GM12878 (cell line): ENCODE results near the gene VTN. TPM values are rescaled to one million over a fixed set of nuclear protein-coding genes. Genes with fewer than 3 reads are reported as not detected.

Source experiments
- ATAC-seq: fragments of 200-7000 bp; cut with Tn5 transposase; 3 replicates; pipeline ENCODE4 v1.9.1; 2020; ENCODE audit warnings: mild to moderate bottlenecking, moderate library complexity
- BruUV-seq: library from RNA; stranded (reverse); fragments of 400-500 nt; replicated peaks from 2 replicates; lab custom pipeline; 2021; lab: Mats Ljungman, UMichigan
- CTCF ChIA-PET: fragments of 300-600 bp; sonication (Branson Sonifier 250); formaldehyde crosslinking; extraction: SDS; loops from one replicate; lab custom pipeline; 2021; ENCODE audit warnings: inconsistent platforms; lab: Yijun Ruan, JAX
- POLR2A ChIA-PET: fragments of 350-600 bp; formaldehyde crosslinking; extraction: SDS; loops from one replicate; lab custom pipeline; 2021; ENCODE audit warnings: inconsistent platforms; lab: Charles Lee
- RAD21 ChIA-PET: fragments of 300-600 bp; sonication (Branson Sonifier 250); formaldehyde crosslinking; loops from one replicate; lab custom pipeline; 2023; ENCODE audit warnings: antibody characterized with exemption; ENCODE audit not compliant: unreplicated experiment; lab: Charles Lee
- SMC1A ChIA-PET: fragments of 300-600 bp; sonication (Branson Sonifier 250); formaldehyde crosslinking; loops from one replicate; lab custom pipeline; 2023; ENCODE audit not compliant: unreplicated experiment, uncharacterized antibody; lab: Charles Lee
- DNase-seq: peaks from one replicate; pipeline ENCODE4 v3.0.0-alpha.2; 2011; ENCODE audit warnings: low read depth, low spot score
- FAIRE-seq: peaks from 3 replicates; lab custom pipeline; 2011; peaks lifted over from hg19 to GRCh38; lab: Jason Lieb, UNC
- H2AFZ ChIP-seq: 2 replicates; pipeline ENCODE4 v1.6.0; 2011; ENCODE audit warnings: low read depth, low read length, control low read depth; ENCODE audit not compliant: control insufficient read depth
- H3K27ac ChIP-seq: 2 replicates; pipeline ENCODE4 v1.5.1; 2011; ENCODE audit warnings: control low read depth; ENCODE audit not compliant: control insufficient read depth, insufficient read depth
- H3K27me3 ChIP-seq, 2 experiments: replicated peaks in 1 of 2; 2 replicates each; pipeline versions ENCODE4 v1.6.0 to v1.6.1; 2011; ENCODE audit warnings: low read length in 1 of 2; ENCODE audit not compliant: control insufficient read depth in 2 of 2, insufficient read depth in 2 of 2
- H3K36me3 ChIP-seq, 2 experiments: 2 replicates each; pipeline ENCODE4 v1.5.1; 2011; ENCODE audit warnings: low read length in 1 of 2; ENCODE audit not compliant: control insufficient read depth in 2 of 2, insufficient read depth in 2 of 2
- H3K4me1 ChIP-seq: 2 replicates; pipeline ENCODE4 v1.6.1; 2011; ENCODE audit warnings: mild to moderate bottlenecking, low read length, moderate library complexity, mixed read lengths; ENCODE audit not compliant: control insufficient read depth, insufficient read depth
- H3K4me2 ChIP-seq: 2 replicates; pipeline ENCODE4 v1.6.0; 2011; ENCODE audit warnings: control low read depth; ENCODE audit not compliant: control insufficient read depth, insufficient read depth
- H3K4me3 ChIP-seq: fragments of 200-600 bp; sonication (generic); 2 replicates; pipeline ENCODE4 v1.5.1; 2016
- H3K79me2 ChIP-seq: 2 replicates; pipeline ENCODE4 v1.6.0; 2011; ENCODE audit warnings: low read length; ENCODE audit not compliant: control insufficient read depth, insufficient read depth
- H3K9ac ChIP-seq: 2 replicates; pipeline ENCODE4 v1.8.0; 2011; ENCODE audit warnings: low read length, control low read depth, mixed read lengths; ENCODE audit not compliant: control insufficient read depth, insufficient read depth
- H3K9me3 ChIP-seq: replicated peaks from 3 replicates; pipeline ENCODE4 v1.5.1; 2011; ENCODE audit warnings: mild to moderate bottlenecking, low read length; ENCODE audit not compliant: control insufficient read depth, insufficient read depth
- H4K20me1 ChIP-seq: 2 replicates; pipeline ENCODE4 v1.6.0; 2011; ENCODE audit not compliant: control insufficient read depth, insufficient read depth
- BACH1 ChIP-seq: fragments of 450-650 bp; IDR thresholded peaks from 2 replicates; pipeline ENCODE4 v1.6.1; 2017; ENCODE audit warnings: mild to moderate bottlenecking, borderline replicate concordance
- EED ChIP-seq: sonication (generic); IDR thresholded peaks from 2 replicates; pipeline ENCODE4 v1.6.1; 2016; ENCODE audit warnings: antibody characterized with exemption, low read depth
- RBBP5 ChIP-seq: fragments of 200-600 bp; sonication (generic); conservative IDR thresholded peaks from 2 replicates; pipeline ENCODE4 v1.6.1; 2016
- WGBS: methylation state at CpG from one replicate; pipeline ENCODE4 v1.1.6; 2016; ENCODE audit warnings: low lambda C conversion rate; ENCODE audit not compliant: insufficient replicate concordance, insufficient coverage; ENCODE audit errors: missing lambda C conversion rate; 5-methylcytosine and 5-hydroxymethylcytosine counted together
- in situ Hi-C: fragments of 300-500 bp; cut with MboI; formaldehyde crosslinking; loops from 9 replicates; pipeline ENCODE4 v1.14.3; 2018; ENCODE audit warnings: mixed read lengths
- intact Hi-C: fragments of 100-400 bp; cut with micrococcal nuclease; formaldehyde crosslinking; loops from one replicate; pipeline ENCODE4 v1.14.2; 2022; ENCODE audit not compliant: unreplicated experiment
- polyA plus RNA-seq, 11 experiments: library from polyadenylated mRNA; depleted of rRNA in 4 of 11; unstranded in 6 of 11; stranded (reverse) in 5 of 11; fragments of >200 nt; fragmentation: Nextera tagmentation in 4 of 11; fragmentation: Illumina TruSeq in 1 of 11; extraction: Ambion mirVana in 4 of 11; extraction: Trizol in 1 of 11; gene quantifications; 1 replicate in 1 of 11; 2 replicates in 10 of 11; pipeline versions ENCODE4 v1.2.1 to v1.2.3, GENCODE V29; 2011 to 2016; ENCODE audit warnings: inconsistent platforms in 2 of 11, missing spikeins in 2 of 11, low read depth in 1 of 11
- total RNA-seq, 4 experiments: library from RNA; depleted of rRNA in 3 of 4; stranded (reverse); fragments of >200 nt in 3 of 4; fragmentation: Illumina TruSeq in 1 of 4; extraction: Trizol in 1 of 4; gene quantifications; 2 replicates each; pipeline versions ENCODE4 v1.2.1 to v1.2.3, GENCODE V29; 2013 to 2021
- TF ChIP-seq, protein P1 (sequence below): IDR thresholded peaks from 2 replicates; pipeline ENCODE4 v1.6.1; 2012; ENCODE audit warnings: mild to moderate bottlenecking, low read depth, low read length
- TF ChIP-seq, protein P2 (sequence below): IDR thresholded peaks from 2 replicates; pipeline ENCODE4 v1.6.1; 2012; ENCODE audit warnings: improper control_type of control experiment, low read depth, low read length; ENCODE audit not compliant: insufficient replicate concordance

The VTN gene
- total and polyA plus RNA-seq, 10 of the 15 experiments (the other 5 are each of a cell fraction or from before 2014, with no cell fraction given): 0.04 to 1.3 (median 0.13) TPM; not detected in 5

DNA sequence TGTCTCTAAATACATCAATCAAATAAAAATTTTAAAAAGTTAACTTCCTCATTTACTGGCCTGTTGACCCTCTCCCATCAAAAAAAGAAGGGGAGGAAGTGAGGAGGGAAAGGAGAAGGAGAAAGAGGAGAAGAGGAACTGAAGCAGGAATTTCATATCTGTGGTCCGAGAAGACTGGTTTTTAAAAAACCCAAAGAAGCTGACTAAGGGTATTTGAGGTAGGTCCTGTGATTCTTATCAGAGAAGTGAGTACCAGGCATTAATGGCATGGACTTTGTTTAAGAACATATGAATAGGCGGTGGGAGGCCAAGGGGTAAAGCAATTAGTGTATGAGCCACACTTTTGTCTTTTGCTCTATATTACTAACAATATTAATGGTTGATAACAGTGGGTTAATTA lies 33.9 kb upstream of the VTN start:
- Histone ChIP-seq H3K4me2 (no peak overlapping the region), H3K27me3 (no peaks in the 10 kb centered on the region), H3K4me3 (no peak overlapping the region), H3K36me3 (peaks cover 0 to 1% of the 10 kb centered on the region in 2 experiments; a peak in 1 of 4 replicates), H4K20me1 (no peaks in the 10 kb centered on the region), H3K79me2 (no peaks in the 10 kb centered on the region), H3K27ac (no peak overlapping the region), H3K9me3 (no peaks in the 10 kb centered on the region), H3K4me1 (peaks cover 3% of the 10 kb centered on the region), H3K9ac (no peak overlapping the region), H2AFZ (no peak overlapping the region)
- POLR2A ChIA-PET: interaction anchor here (1.1 kb wide), 1 partner anchor 22 kb away, joined by 3 read pairs; no protein-coding TSS in a partner anchor
- in situ Hi-C loops (no loop called here), intact Hi-C loops (no loop called here)
- ATAC-seq (no peak), DNase-seq (no peak), FAIRE-seq (no peak)
- CTCF ChIA-PET: interaction anchor here (4.0 kb wide), 1 partner anchor 12 kb away, joined by 19 read pairs; no protein-coding TSS in a partner anchor
- RAD21 ChIA-PET: no interaction called here
- SMC1A ChIA-PET: interaction anchor here (1.2 kb wide), 1 partner anchor 13 kb away, joined by 3 read pairs; no protein-coding TSS in a partner anchor
- no peak for TF ChIP-seq BACH1
- no peak for TF ChIP-seq RBBP5
- TF ChIP-seq, protein P1, sequence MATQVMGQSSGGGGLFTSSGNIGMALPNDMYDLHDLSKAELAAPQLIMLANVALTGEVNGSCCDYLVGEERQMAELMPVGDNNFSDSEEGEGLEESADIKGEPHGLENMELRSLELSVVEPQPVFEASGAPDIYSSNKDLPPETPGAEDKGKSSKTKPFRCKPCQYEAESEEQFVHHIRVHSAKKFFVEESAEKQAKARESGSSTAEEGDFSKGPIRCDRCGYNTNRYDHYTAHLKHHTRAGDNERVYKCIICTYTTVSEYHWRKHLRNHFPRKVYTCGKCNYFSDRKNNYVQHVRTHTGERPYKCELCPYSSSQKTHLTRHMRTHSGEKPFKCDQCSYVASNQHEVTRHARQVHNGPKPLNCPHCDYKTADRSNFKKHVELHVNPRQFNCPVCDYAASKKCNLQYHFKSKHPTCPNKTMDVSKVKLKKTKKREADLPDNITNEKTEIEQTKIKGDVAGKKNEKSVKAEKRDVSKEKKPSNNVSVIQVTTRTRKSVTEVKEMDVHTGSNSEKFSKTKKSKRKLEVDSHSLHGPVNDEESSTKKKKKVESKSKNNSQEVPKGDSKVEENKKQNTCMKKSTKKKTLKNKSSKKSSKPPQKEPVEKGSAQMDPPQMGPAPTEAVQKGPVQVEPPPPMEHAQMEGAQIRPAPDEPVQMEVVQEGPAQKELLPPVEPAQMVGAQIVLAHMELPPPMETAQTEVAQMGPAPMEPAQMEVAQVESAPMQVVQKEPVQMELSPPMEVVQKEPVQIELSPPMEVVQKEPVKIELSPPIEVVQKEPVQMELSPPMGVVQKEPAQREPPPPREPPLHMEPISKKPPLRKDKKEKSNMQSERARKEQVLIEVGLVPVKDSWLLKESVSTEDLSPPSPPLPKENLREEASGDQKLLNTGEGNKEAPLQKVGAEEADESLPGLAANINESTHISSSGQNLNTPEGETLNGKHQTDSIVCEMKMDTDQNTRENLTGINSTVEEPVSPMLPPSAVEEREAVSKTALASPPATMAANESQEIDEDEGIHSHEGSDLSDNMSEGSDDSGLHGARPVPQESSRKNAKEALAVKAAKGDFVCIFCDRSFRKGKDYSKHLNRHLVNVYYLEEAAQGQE: no peak
- TF ChIP-seq, protein P2, sequence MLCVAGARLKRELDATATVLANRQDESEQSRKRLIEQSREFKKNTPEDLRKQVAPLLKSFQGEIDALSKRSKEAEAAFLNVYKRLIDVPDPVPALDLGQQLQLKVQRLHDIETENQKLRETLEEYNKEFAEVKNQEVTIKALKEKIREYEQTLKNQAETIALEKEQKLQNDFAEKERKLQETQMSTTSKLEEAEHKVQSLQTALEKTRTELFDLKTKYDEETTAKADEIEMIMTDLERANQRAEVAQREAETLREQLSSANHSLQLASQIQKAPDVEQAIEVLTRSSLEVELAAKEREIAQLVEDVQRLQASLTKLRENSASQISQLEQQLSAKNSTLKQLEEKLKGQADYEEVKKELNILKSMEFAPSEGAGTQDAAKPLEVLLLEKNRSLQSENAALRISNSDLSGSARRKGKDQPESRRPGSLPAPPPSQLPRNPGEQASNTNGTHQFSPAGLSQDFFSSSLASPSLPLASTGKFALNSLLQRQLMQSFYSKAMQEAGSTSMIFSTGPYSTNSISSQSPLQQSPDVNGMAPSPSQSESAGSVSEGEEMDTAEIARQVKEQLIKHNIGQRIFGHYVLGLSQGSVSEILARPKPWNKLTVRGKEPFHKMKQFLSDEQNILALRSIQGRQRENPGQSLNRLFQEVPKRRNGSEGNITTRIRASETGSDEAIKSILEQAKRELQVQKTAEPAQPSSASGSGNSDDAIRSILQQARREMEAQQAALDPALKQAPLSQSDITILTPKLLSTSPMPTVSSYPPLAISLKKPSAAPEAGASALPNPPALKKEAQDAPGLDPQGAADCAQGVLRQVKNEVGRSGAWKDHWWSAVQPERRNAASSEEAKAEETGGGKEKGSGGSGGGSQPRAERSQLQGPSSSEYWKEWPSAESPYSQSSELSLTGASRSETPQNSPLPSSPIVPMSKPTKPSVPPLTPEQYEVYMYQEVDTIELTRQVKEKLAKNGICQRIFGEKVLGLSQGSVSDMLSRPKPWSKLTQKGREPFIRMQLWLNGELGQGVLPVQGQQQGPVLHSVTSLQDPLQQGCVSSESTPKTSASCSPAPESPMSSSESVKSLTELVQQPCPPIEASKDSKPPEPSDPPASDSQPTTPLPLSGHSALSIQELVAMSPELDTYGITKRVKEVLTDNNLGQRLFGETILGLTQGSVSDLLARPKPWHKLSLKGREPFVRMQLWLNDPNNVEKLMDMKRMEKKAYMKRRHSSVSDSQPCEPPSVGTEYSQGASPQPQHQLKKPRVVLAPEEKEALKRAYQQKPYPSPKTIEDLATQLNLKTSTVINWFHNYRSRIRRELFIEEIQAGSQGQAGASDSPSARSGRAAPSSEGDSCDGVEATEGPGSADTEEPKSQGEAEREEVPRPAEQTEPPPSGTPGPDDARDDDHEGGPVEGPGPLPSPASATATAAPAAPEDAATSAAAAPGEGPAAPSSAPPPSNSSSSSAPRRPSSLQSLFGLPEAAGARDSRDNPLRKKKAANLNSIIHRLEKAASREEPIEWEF: no peak
- TF ChIP-seq EED: no peak
- WGBS: 78% methylated on average over 2 of the region's 2 CpGs
- BruUV-seq: no TSS peak
